OCI-LY1 (cell line): Measurements from ENCODE around the gene SLC36A4.

Experiments used
- H2AFZ ChIP-seq: fragments of 200-600 bp; sonication (generic), shearing (Covaris generic); 2 replicates; pipeline ENCODE4 v1.6.0; 2014; ENCODE audit warnings: antibody characterized with exemption, mild to moderate bottlenecking, low read length
- H3F3A ChIP-seq: fragments of 200-600 bp; sonication (generic), shearing (Covaris generic); 2 replicates; pipeline ENCODE4 v1.6.0; 2014; ENCODE audit warnings: mild to moderate bottlenecking, antibody characterized with exemption, low read length, moderate library complexity; ENCODE audit not compliant: insufficient read depth
- H3K27ac ChIP-seq: fragments of 200-600 bp; sonication (generic); 2 replicates; pipeline ENCODE4 v1.5.1; 2014; ENCODE audit warnings: low read length, mixed run types, mild to moderate bottlenecking, low read depth; ENCODE audit not compliant: poor library complexity, severe bottlenecking
- H3K27me3 ChIP-seq: fragments of 200-600 bp; sonication (generic); 2 replicates; pipeline ENCODE4 v1.6.0; 2014; ENCODE audit warnings: antibody characterized with exemption, mild to moderate bottlenecking, low read length, moderate library complexity; ENCODE audit not compliant: insufficient read depth
- H3K36me3 ChIP-seq: fragments of 200-600 bp; sonication (generic); 2 replicates; pipeline ENCODE4 v1.6.1; 2014; ENCODE audit warnings: mild to moderate bottlenecking, antibody characterized with exemption, low read length, moderate library complexity, mixed read lengths; ENCODE audit not compliant: insufficient read depth
- H3K4me1 ChIP-seq: fragments of 200-600 bp; sonication (generic); 2 replicates; pipeline ENCODE4 v1.5.1; 2014; ENCODE audit warnings: mild to moderate bottlenecking, low read length, moderate library complexity; ENCODE audit not compliant: insufficient read depth, severe bottlenecking
- H3K4me2 ChIP-seq: fragments of 200-600 bp; sonication (generic), shearing (Covaris generic); 2 replicates; pipeline ENCODE4 v1.6.1; 2014; ENCODE audit warnings: low read length
- H3K4me3 ChIP-seq: fragments of 200-600 bp; sonication (generic); 2 replicates; pipeline ENCODE4 v1.5.1; 2014; ENCODE audit warnings: low read length, low read depth, mild to moderate bottlenecking, mixed read lengths; ENCODE audit not compliant: poor library complexity, severe bottlenecking
- H3K79me2 ChIP-seq: fragments of 200-600 bp; shearing (Covaris generic); 2 replicates; pipeline ENCODE4 v1.6.1; 2016; ENCODE audit warnings: mixed run types, low read length, mixed read lengths; ENCODE audit not compliant: insufficient read depth
- H3K9ac ChIP-seq: fragments of 200-600 bp; sonication (generic), shearing (Covaris generic); 2 replicates; pipeline ENCODE4 v1.6.1; 2014; ENCODE audit warnings: mild to moderate bottlenecking, low read length, mixed read lengths
- H3K9me2 ChIP-seq: fragments of 200-600 bp; sonication (generic), shearing (Covaris generic); 2 replicates; pipeline ENCODE4 v1.6.1; 2014; ENCODE audit warnings: low read depth, mild to moderate bottlenecking, low read length, mixed read lengths
- H3K9me3 ChIP-seq: fragments of 200-600 bp; shearing (Covaris generic); 2 replicates; pipeline ENCODE4 v1.6.1; 2014; ENCODE audit warnings: low read length, mixed read lengths
- H4K20me1 ChIP-seq: fragments of 200-600 bp; sonication (generic), shearing (Covaris generic); 2 replicates; pipeline ENCODE4 v1.6.0; 2016; ENCODE audit warnings: mild to moderate bottlenecking, low read length; ENCODE audit not compliant: insufficient read depth
- CTCF ChIP-seq: fragments of 200-600 bp; sonication (generic), shearing (Covaris generic); IDR thresholded peaks from 2 replicates; pipeline ENCODE4 v1.5.1; 2017; ENCODE audit warnings: mild to moderate bottlenecking, antibody characterized with exemption, low read length, moderate library complexity, mixed read lengths
- EZH2 ChIP-seq: fragments of 200-600 bp; sonication (generic), shearing (Covaris generic); IDR thresholded peaks from 2 replicates; pipeline ENCODE4 v1.8.0; 2017; ENCODE audit warnings: borderline replicate concordance, mixed run types, mild to moderate bottlenecking, antibody characterized with exemption, low read length, moderate library complexity, mixed read lengths

The SLC36A4 gene

GRCh38 chr11:93099806-93100205 lies 98.0 kb downstream of the SLC36A4 start:
- H3K27me3 ChIP-seq = no peaks in the 10 kb centered on the region
- H3K4me1 ChIP-seq = no peaks in the 10 kb centered on the region
- no peak overlapping the region for H2AFZ ChIP-seq
- no peaks in the 10 kb centered on the region for H3K9me3 ChIP-seq
- H3K9ac ChIP-seq = no peak overlapping the region
- H3K36me3 ChIP-seq = no peaks in the 10 kb centered on the region
- H3K4me2 ChIP-seq = no peak overlapping the region
- H3K9me2 ChIP-seq = no peaks in the 10 kb centered on the region
- no peak overlapping the region for H3K4me3 ChIP-seq
- TF ChIP-seq CTCF (no peak), EZH2 (no peak)
- no peaks in the 10 kb centered on the region for H3F3A ChIP-seq
- no peak overlapping the region for H3K27ac ChIP-seq
- no peaks in the 10 kb centered on the region for H3K79me2 ChIP-seq
- no peaks in the 10 kb centered on the region for H4K20me1 ChIP-seq
